HCT116 (cell line): ENCODE measurements around the gene CA10. TPM values are rescaled to one million over a fixed set of nuclear protein-coding genes. Genes with fewer than 3 reads are reported as not detected.

Experiments
- ATAC-seq: fragments of 200-7000 bp; cut with Tn5 transposase; 2 replicates; pipeline ENCODE4 v1.9.1; 2020; ENCODE audit warnings: mild to moderate bottlenecking, moderate library complexity
- BruUV-seq: library from RNA; stranded (reverse); fragments of 400-500 nt; replicated peaks from 2 replicates; lab custom pipeline; 2021; lab: Mats Ljungman, UMichigan
- CTCF ChIA-PET: fragments of 300-600 bp; sonication (Branson Sonifier 250); formaldehyde crosslinking; loops from one replicate; lab custom pipeline; 2021; ENCODE audit warnings: antibody characterized with exemption; lab: Charles Lee
- POLR2A ChIA-PET: fragments of 300-600, 350-600 bp; sonication (Branson Sonifier 250); formaldehyde crosslinking; loops from one replicate; lab custom pipeline; 2021; ENCODE audit warnings: antibody characterized with exemption; lab: Charles Lee
- RAD21 ChIA-PET, 2 experiments: fragments of 300-600 bp; sonication (Branson Sonifier 250); formaldehyde crosslinking; loops; one replicate each; lab custom pipeline; 2023; ENCODE audit warnings: low total read pairs in 2 of 2; ENCODE audit not compliant: uncharacterized antibody in 2 of 2, unreplicated experiment in 2 of 2, low non-redundant PET in 1 of 2; lab: Charles Lee
- DNase-seq: peaks from one replicate; pipeline ENCODE4 v3.0.0-alpha.2; 2010; ENCODE audit warnings: low read depth, low spot score
- H2AFZ ChIP-seq: fragments of 200-600 bp; shearing (Covaris generic), sonication (generic); 2 replicates; pipeline ENCODE4 v1.6.1; 2017; ENCODE audit warnings: low read depth, mixed run types, mixed read lengths, antibody characterized with exemption, low read length; ENCODE audit not compliant: poor library complexity, severe bottlenecking
- H3K27ac ChIP-seq: 2 replicates; pipeline ENCODE4 v1.5.1; 2012; ENCODE audit warnings: low read depth, low read length
- H3K27me3 ChIP-seq: fragments of 200-600 bp; sonication (generic); 2 replicates; pipeline ENCODE4 v1.6.1; 2016; ENCODE audit warnings: mixed run types, low read length, mixed read lengths; ENCODE audit not compliant: insufficient read depth
- H3K36me3 ChIP-seq, 2 experiments: fragments of 200-500 bp in 1 of 2; fragments of 200-600 bp in 1 of 2; sonication (Bioruptor generic) in 1 of 2; sonication (generic) in 1 of 2; 2 replicates each; pipeline versions ENCODE4 v1.5.1 to v1.6.1; 2014 to 2016; ENCODE audit warnings: low read length in 2 of 2, inconsistent platforms in 1 of 2, mixed read lengths in 1 of 2, mixed run types in 1 of 2; ENCODE audit not compliant: insufficient read depth in 2 of 2, control insufficient read depth in 1 of 2
- H3K4me1 ChIP-seq, 2 experiments: fragments of 200-600 bp in 1 of 2; sonication (generic) in 1 of 2; 2 replicates each; pipeline versions ENCODE4 v1.5.1 to v1.6.1; 2012 to 2017; ENCODE audit warnings: low read length in 2 of 2, inconsistent platforms in 1 of 2, mild to moderate bottlenecking in 1 of 2, mixed read lengths in 1 of 2, mixed run types in 1 of 2, moderate library complexity in 1 of 2; ENCODE audit not compliant: insufficient read depth in 2 of 2, control insufficient read depth in 1 of 2
- H3K4me2 ChIP-seq: fragments of 200-600 bp; sonication (generic); 2 replicates; pipeline ENCODE4 v1.6.1; 2017; ENCODE audit warnings: mixed run types, low read length, mixed read lengths
- H3K4me3 ChIP-seq, 2 experiments: fragments of 200-600 bp in 1 of 2; sonication (generic) in 1 of 2; replicated peaks in 1 of 2; 2 replicates each; pipeline ENCODE4 v1.5.1; 2011 to 2016; ENCODE audit warnings: low read length in 2 of 2, control low read depth in 1 of 2, low read depth in 1 of 2, mild to moderate bottlenecking in 1 of 2, mixed read lengths in 1 of 2, mixed run types in 1 of 2
- H3K79me2 ChIP-seq: fragments of 200-600 bp; sonication (generic); 2 replicates; pipeline ENCODE4 v1.6.1; 2017; ENCODE audit warnings: mild to moderate bottlenecking, mixed run types, low read length, moderate library complexity, mixed read lengths; ENCODE audit not compliant: insufficient read depth
- H3K9ac ChIP-seq: fragments of 200-600 bp; sonication (generic); 2 replicates; pipeline ENCODE4 v1.6.1; 2016; ENCODE audit warnings: low read length, mixed read lengths
- H3K9me2 ChIP-seq: fragments of 200-600 bp; sonication (generic), shearing (Covaris generic); 2 replicates; pipeline ENCODE4 v1.6.1; 2017; ENCODE audit warnings: mixed run types, mild to moderate bottlenecking, moderate library complexity; ENCODE audit not compliant: insufficient read depth
- H3K9me3 ChIP-seq, 2 experiments: fragments of 200-500 bp in 1 of 2; fragments of 200-600 bp in 1 of 2; sonication (Bioruptor generic) in 1 of 2; sonication (generic) in 1 of 2; 2 replicates each; pipeline ENCODE4 v1.6.1; 2014 to 2017; ENCODE audit warnings: low read length in 2 of 2, mixed read lengths in 2 of 2, inconsistent platforms in 1 of 2, low read depth in 1 of 2, mild to moderate bottlenecking in 1 of 2, mixed run types in 1 of 2, moderate library complexity in 1 of 2; ENCODE audit not compliant: control insufficient read depth in 1 of 2, insufficient read depth in 1 of 2
- H4K20me1 ChIP-seq: fragments of 200-600 bp; sonication (generic), shearing (Covaris generic); 2 replicates; pipeline ENCODE4 v1.6.1; 2017; ENCODE audit warnings: mixed run types, mild to moderate bottlenecking, moderate library complexity; ENCODE audit not compliant: insufficient read depth
- CBX3 ChIP-seq: IDR thresholded peaks from 2 replicates; pipeline ENCODE4 v1.6.1; 2012; ENCODE audit warnings: low read depth
- CEBPB ChIP-seq: IDR thresholded peaks from 2 replicates; pipeline ENCODE4 v1.6.1; 2012; ENCODE audit warnings: low read depth
- EGR1 ChIP-seq: IDR thresholded peaks from 2 replicates; pipeline ENCODE4 v1.6.1; 2012; ENCODE audit warnings: low read depth
- ELF1 ChIP-seq: IDR thresholded peaks from 2 replicates; pipeline ENCODE4 v1.6.1; 2012; ENCODE audit warnings: low read depth, borderline replicate concordance
- EZH2 ChIP-seq: fragments of 200-600 bp; sonication (generic); IDR thresholded peaks from 2 replicates; pipeline ENCODE4 v1.6.1; 2017; ENCODE audit warnings: antibody characterized with exemption, mixed run types
- MAX ChIP-seq: IDR thresholded peaks from 2 replicates; pipeline ENCODE4 v1.6.1; 2012
- POLR2A ChIP-seq: IDR thresholded peaks from 2 replicates; pipeline ENCODE4 v1.7.0; 2011; ENCODE audit warnings: borderline replicate concordance; ENCODE audit not compliant: insufficient read depth, insufficient read length; ENCODE audit errors: extremely low read depth
- POLR2AphosphoS5 ChIP-seq: IDR thresholded peaks from 2 replicates; pipeline ENCODE4 v1.6.1; 2011; ENCODE audit warnings: mild to moderate bottlenecking, low read depth, low read length, moderate library complexity
- RAD21 ChIP-seq: IDR thresholded peaks from 2 replicates; pipeline ENCODE4 v1.6.1; 2012; ENCODE audit warnings: low read depth, mild to moderate bottlenecking
- SP1 ChIP-seq: IDR thresholded peaks from 2 replicates; pipeline ENCODE4 v1.6.1; 2012; ENCODE audit warnings: low read depth
- TCF7L2 ChIP-seq: IDR thresholded peaks from 2 replicates; pipeline ENCODE4 v1.7.0; 2011; ENCODE audit warnings: borderline replicate concordance, inconsistent platforms; ENCODE audit not compliant: insufficient read depth, insufficient read length; ENCODE audit errors: extremely low read depth
- YY1 ChIP-seq: IDR thresholded peaks from 2 replicates; pipeline ENCODE4 v1.6.1; 2011; ENCODE audit warnings: low read length, low read depth, moderate library complexity, mild to moderate bottlenecking; ENCODE audit not compliant: insufficient replicate concordance; ENCODE audit errors: extremely low read depth
- ZFX ChIP-seq: fragments of 450-650 bp; IDR thresholded peaks from 2 replicates; pipeline ENCODE4 v1.6.1; 2017
- ZNF274 ChIP-seq: fragments of 200-500 bp; sonication (Bioruptor generic); IDR thresholded peaks from 2 replicates; pipeline ENCODE4 v1.6.1; 2014; ENCODE audit warnings: mild to moderate bottlenecking, low read depth, low read length, inconsistent platforms
- intact Hi-C: fragments of 100-400 bp; cut with micrococcal nuclease; formaldehyde crosslinking; loops from 2 replicates; pipeline ENCODE4 v1.10.0; 2022
- total RNA-seq: library from RNA; stranded (reverse); gene quantifications from one replicate; pipeline ENCODE4 v1.2.1, GENCODE V29; 2021; ENCODE audit not compliant: unreplicated experiment

Gene CA10
- total RNA-seq, 1 experiment from 2014 or later: not detected

DNA sequence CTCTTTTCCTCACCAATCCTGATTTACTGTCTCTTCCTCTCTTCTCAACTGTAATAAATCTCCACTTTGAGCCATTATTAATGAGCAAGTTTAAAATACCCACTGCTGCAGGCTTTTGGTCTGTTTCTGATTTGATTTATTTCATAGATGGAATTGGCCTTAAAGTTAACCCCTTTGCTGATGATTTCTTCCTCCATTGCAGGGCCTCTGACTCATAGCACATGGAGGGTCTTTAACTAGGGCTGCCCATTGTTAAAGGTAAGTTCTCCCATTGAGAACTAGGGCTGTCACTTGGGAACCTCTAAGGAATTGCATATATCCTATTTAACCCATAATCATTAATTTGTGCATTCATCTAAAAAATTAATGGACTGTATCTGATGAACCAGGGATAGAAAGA is 221.2 kb downstream of the CA10 start (continued):
- TF ChIP-seq SP1: no peak
- TF ChIP-seq EZH2: no peak
- TF ChIP-seq ZFX: no peak
- TF ChIP-seq EGR1: no peak
- TF ChIP-seq YY1: no peak
- no peak for TF ChIP-seq CEBPB
- no peak for TF ChIP-seq CBX3

DNA sequence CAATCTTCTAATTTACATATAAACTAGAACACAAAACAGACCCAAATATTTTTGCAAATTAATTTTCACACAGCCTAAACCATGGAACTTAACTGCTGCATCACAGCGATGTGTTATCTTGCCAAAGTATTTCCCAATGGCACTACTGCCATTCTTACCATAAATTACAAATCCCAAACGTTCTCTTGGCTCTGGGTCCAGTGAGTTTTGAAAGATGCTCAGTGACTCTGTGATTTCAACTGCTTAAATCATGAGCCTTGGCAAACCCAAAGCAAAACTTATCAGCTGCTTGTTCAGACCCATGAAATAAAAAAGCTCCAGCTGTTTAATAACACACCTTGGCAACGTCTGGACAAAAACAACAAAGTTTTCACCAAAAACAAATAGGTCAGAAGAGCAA is 223.0 kb downstream of the CA10 start:
- no peak overlapping the region for H3K9ac ChIP-seq
- H3K27me3 ChIP-seq: no peaks in the 10 kb centered on the region
- RAD21 ChIA-PET: no interaction called here
- no peaks in the 10 kb centered on the region for H3K36me3 ChIP-seq
- no peak overlapping the region for H3K4me2 ChIP-seq
- no peaks in the 10 kb centered on the region for H3K79me2 ChIP-seq
- ATAC-seq (no peak), DNase-seq (no peak)
- no peaks in the 10 kb centered on the region for H3K9me2 ChIP-seq
- H2AFZ ChIP-seq: no peak overlapping the region
- POLR2A ChIA-PET: no interaction called here
- no peak for TF ChIP-seq EGR1
- no peak for TF ChIP-seq YY1
- H3K4me1 ChIP-seq: no peaks in the 10 kb centered on the region
- no peak overlapping the region for H3K27ac ChIP-seq
- no TSS peak for BruUV-seq
- peaks cover 18 to 21% of the 10 kb centered on the region in 2 experiments; a peak in 2 of 4 replicates for H3K9me3 ChIP-seq
- CTCF ChIA-PET: no interaction called here
- intact Hi-C loops: no loop called here
- H4K20me1 ChIP-seq: no peaks in the 10 kb centered on the region
- H3K4me3 ChIP-seq: no peak overlapping the region

DNA sequence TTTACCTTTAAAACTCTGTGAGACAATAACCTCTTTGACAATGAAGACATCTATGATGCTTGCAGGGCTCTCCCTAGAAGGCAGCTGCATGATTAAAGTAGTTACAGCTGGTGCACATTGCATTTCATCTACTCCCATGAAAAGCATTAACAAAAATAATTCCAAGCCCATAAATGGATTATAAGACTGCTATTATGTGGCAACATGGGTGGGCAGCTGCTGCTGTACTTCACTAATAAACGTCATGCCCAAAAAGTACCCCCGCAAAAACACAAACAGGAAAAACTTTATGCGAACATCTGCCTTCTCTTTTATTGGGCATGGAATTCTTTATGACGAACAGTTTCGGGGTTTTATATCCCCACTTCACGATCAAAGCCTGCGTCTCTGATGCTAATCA is 224.9 kb downstream of the CA10 start:
- DNase-seq: no peak
- CTCF ChIA-PET: no interaction called here
- RAD21 ChIA-PET: no interaction called here

More for the DNA sequence above, 224.9 kb downstream of the CA10 start:
- Histone ChIP-seq H3K27ac (no peak overlapping the region), H3K4me1 (no peaks in the 10 kb centered on the region), H2AFZ (no peak overlapping the region), H3K4me3 (no peak overlapping the region), H3K9ac (no peak overlapping the region), H3K9me3 (peaks cover 20 to 22% of the 10 kb centered on the region in 2 experiments; a peak in 2 of 4 replicates), H3K9me2 (no peaks in the 10 kb centered on the region), H3K27me3 (no peaks in the 10 kb centered on the region), H3K79me2 (no peaks in the 10 kb centered on the region), H3K4me2 (no peak overlapping the region), H3K36me3 (no peaks in the 10 kb centered on the region), H4K20me1 (no peaks in the 10 kb centered on the region)
- TF ChIP-seq ZNF274 (no peak), POLR2AphosphoS5 (no peak), RAD21 (no peak), ELF1 (no peak), POLR2A (no peak), EZH2 (no peak), TCF7L2 (no peak), CBX3 (no peak), CEBPB (no peak), EGR1 (no peak), MAX (no peak)
- BruUV-seq: no TSS peak
- POLR2A ChIA-PET: no interaction called here
- ATAC-seq: no peak
- intact Hi-C loops: no loop called here
